CD4-positive, alpha-beta T cell treated with Interferon alpha-2 for 1 hour (primary cell): ENCODE data around the gene SOBP.

ENCODE experiments used
- DNase-seq, 2 donors: peaks; one replicate each; pipeline ENCODE4 v3.0.0-alpha.2; 2020 to 2022

SOBP gene

GRCh38 chr6:107666084-107666980 lies 176.4 kb downstream of the SOBP start:
- DNase-seq, result no peak

GRCh38 chr6:107666981-107667601 lies 177.2 kb downstream of the SOBP start:
- no peak for DNase-seq

GRCh38 chr6:107667790-107668189 lies 177.9 kb downstream of the SOBP start:
- no peak for DNase-seq

GRCh38 chr6:107668743-107669474 lies 179.0 kb downstream of the SOBP start:
- peak in 1 of 2 donors; percentile 5 for DNase-seq

- peak; percentile 27 to 66 for DNase-seq
Observed at GRCh38 chr6:107670792-107671199, 180.9 kb downstream of the SOBP start.

GRCh38 chr6:107673076-107673494 lies 183.2 kb downstream of the SOBP start:
- no peak for DNase-seq

- peak; percentile 88 to 89 for DNase-seq
Observed at GRCh38 chr6:107674995-107675738, 185.2 kb downstream of the SOBP start.

GRCh38 chr6:107676042-107676441 lies 186.1 kb downstream of the SOBP start:
- DNase-seq, result no peak

- DNase-seq, result no peak
Observed at GRCh38 chr6:107677399-107677798, 187.5 kb downstream of the SOBP start.

GRCh38 chr6:107679457-107679856 lies 189.5 kb downstream of the SOBP start:
- no peak for DNase-seq

GRCh38 chr6:107682721-107683120 lies 192.8 kb downstream of the SOBP start:
- DNase-seq, result no peak

- no peak for DNase-seq
Observed at GRCh38 chr6:107683183-107683582, 193.3 kb downstream of the SOBP start.

- DNase-seq, result no peak
Observed at GRCh38 chr6:107684996-107685395, 195.1 kb downstream of the SOBP start.

- DNase-seq, result no peak
Observed at GRCh38 chr6:107689190-107689589, 199.3 kb downstream of the SOBP start.

- no peak for DNase-seq
Observed at GRCh38 chr6:107689951-107690642, 200.2 kb downstream of the SOBP start.

- DNase-seq, result no peak
Observed at GRCh38 chr6:107690643-107691061, 200.7 kb downstream of the SOBP start.

- no peak for DNase-seq
Observed at GRCh38 chr6:107691062-107691751, 201.3 kb downstream of the SOBP start.

GRCh38 chr6:107692351-107692750 lies 202.4 kb downstream of the SOBP start:
- DNase-seq, result no peak

- no peak for DNase-seq
Observed at GRCh38 chr6:107695061-107695720, 205.3 kb downstream of the SOBP start.

GRCh38 chr6:107697682-107698081 lies 207.8 kb downstream of the SOBP start:
- DNase-seq, result no peak

GRCh38 chr6:107698146-107698545 lies 208.2 kb downstream of the SOBP start:
- DNase-seq, result no peak
